DOHH2 (cell line): ENCODE results near the gene PNPLA7.

Experiments
- H3F3A ChIP-seq: fragments of 200-600 bp; sonication (generic), shearing (Covaris generic); 2 replicates; pipeline ENCODE4 v1.6.0; 2016; ENCODE audit warnings: antibody characterized with exemption, mild to moderate bottlenecking; ENCODE audit not compliant: control insufficient read depth, insufficient read depth
- H3K27ac ChIP-seq: fragments of 200-600 bp; sonication (generic); 2 replicates; pipeline ENCODE4 v1.5.1; 2014; ENCODE audit warnings: low read depth, mild to moderate bottlenecking, low read length, moderate library complexity
- H3K27me3 ChIP-seq: fragments of 200-600 bp; sonication (generic); 2 replicates; pipeline ENCODE4 v1.6.1; 2014; ENCODE audit warnings: mild to moderate bottlenecking, low read length, mixed read lengths; ENCODE audit not compliant: control insufficient read depth
- H3K36me3 ChIP-seq: fragments of 200-600 bp; sonication (generic); 2 replicates; pipeline ENCODE4 v1.6.1; 2014; ENCODE audit warnings: mild to moderate bottlenecking, low read length, moderate library complexity, mixed read lengths; ENCODE audit not compliant: control insufficient read depth
- H3K4me1 ChIP-seq: fragments of 200-600 bp; sonication (generic); 2 replicates; pipeline ENCODE4 v1.6.1; 2014; ENCODE audit warnings: mild to moderate bottlenecking, low read length, mixed read lengths; ENCODE audit not compliant: control insufficient read depth
- H3K4me2 ChIP-seq: fragments of 200-600 bp; sonication (generic); 2 replicates; pipeline ENCODE4 v1.6.0; 2014; ENCODE audit warnings: mild to moderate bottlenecking, low read length, moderate library complexity
- H3K4me3 ChIP-seq: fragments of 200-600 bp; sonication (generic); 2 replicates; pipeline ENCODE4 v1.5.1; 2014; ENCODE audit warnings: mild to moderate bottlenecking, low read length, mixed read lengths
- H3K79me2 ChIP-seq: fragments of 200-600 bp; sonication (generic); 2 replicates; pipeline ENCODE4 v1.6.1; 2014; ENCODE audit warnings: mild to moderate bottlenecking, low read length, mixed read lengths; ENCODE audit not compliant: control insufficient read depth
- H3K9me2 ChIP-seq: fragments of 200-600 bp; sonication (generic); replicated peaks from 2 replicates; pipeline ENCODE4 v1.6.1; 2014; ENCODE audit warnings: mild to moderate bottlenecking, low read length, mixed read lengths; ENCODE audit not compliant: control insufficient read depth
- H3K9me3 ChIP-seq: fragments of 200-600 bp; sonication (generic); 2 replicates; pipeline ENCODE4 v1.6.1; 2014; ENCODE audit warnings: antibody characterized with exemption, low read length, mixed read lengths; ENCODE audit not compliant: control insufficient read depth, insufficient read depth
- H4K20me1 ChIP-seq: fragments of 200-600 bp; sonication (generic); 2 replicates; pipeline ENCODE4 v1.6.0; 2014; ENCODE audit warnings: low read depth, mild to moderate bottlenecking, antibody characterized with exemption, low read length, moderate library complexity; ENCODE audit not compliant: control insufficient read depth, insufficient read depth
- EZH2phosphoT487 ChIP-seq: fragments of 200-600 bp; sonication (generic); IDR thresholded peaks from 2 replicates; pipeline ENCODE4 v1.6.1; 2017; ENCODE audit warnings: borderline replicate concordance, mild to moderate bottlenecking, antibody characterized with exemption, low read length, moderate library complexity, mixed read lengths
- TF ChIP-seq, protein P1 (sequence below): fragments of 200-600 bp; sonication (generic); IDR thresholded peaks from one replicate; pipeline ENCODE4 v1.5.1; 2014; ENCODE audit warnings: antibody characterized with exemption, mild to moderate bottlenecking, low read depth, low read length; ENCODE audit not compliant: poor library complexity, severe bottlenecking

PNPLA7 gene

DNA sequence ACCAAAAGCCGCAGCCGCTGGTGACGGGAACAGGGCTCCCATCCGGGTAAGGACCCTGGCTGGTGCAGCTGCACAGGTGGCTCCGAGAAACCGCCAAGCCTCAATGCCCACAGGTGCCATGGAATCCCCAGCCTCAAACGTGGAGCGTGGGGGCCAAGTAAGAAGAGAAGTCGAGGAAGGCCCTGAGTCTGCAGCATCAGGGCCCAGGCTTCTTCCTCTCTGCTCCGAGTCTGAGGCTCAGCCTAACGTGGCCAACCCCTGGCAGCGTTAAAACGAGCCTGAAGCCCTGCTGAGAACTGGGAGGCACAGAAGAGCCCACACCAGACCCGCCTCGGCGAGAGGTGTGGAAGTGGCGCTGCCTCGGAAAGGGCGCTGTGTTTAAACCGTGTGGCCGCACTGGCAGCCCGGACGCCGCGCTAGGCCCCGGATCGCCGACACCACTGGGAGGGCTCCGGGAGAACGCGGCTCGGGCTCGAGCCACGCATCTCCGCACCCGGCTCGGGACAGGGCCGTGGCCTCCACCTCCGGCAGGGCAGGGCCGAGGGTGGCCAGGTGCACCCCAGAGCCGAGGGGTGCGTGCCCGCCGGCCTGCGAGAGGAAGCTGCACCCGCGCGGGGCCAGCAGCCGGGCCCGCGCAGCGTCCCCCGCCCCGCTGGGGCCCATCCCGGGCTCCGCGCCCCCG lies 39.4 kb upstream of the PNPLA7 start:
- peak overlapping the region; percentile 94 for H3K4me2 ChIP-seq
- TF ChIP-seq EZH2phosphoT487 = no peak
- TF ChIP-seq, protein P1, sequence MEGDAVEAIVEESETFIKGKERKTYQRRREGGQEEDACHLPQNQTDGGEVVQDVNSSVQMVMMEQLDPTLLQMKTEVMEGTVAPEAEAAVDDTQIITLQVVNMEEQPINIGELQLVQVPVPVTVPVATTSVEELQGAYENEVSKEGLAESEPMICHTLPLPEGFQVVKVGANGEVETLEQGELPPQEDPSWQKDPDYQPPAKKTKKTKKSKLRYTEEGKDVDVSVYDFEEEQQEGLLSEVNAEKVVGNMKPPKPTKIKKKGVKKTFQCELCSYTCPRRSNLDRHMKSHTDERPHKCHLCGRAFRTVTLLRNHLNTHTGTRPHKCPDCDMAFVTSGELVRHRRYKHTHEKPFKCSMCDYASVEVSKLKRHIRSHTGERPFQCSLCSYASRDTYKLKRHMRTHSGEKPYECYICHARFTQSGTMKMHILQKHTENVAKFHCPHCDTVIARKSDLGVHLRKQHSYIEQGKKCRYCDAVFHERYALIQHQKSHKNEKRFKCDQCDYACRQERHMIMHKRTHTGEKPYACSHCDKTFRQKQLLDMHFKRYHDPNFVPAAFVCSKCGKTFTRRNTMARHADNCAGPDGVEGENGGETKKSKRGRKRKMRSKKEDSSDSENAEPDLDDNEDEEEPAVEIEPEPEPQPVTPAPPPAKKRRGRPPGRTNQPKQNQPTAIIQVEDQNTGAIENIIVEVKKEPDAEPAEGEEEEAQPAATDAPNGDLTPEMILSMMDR = no peak
- peaks cover 21% of the 10 kb centered on the region for H3K4me1 ChIP-seq
- H3K9me3 ChIP-seq = no peaks in the 10 kb centered on the region
- peaks cover 8% of the 10 kb centered on the region; the same call in 1 of the 2 replicates for H4K20me1 ChIP-seq
- H3K4me3 ChIP-seq = peak overlapping the region; percentile 90
- peaks cover 52% of the 10 kb centered on the region for H3K36me3 ChIP-seq
- H3F3A ChIP-seq = no peaks in the 10 kb centered on the region
- 0 out of 2 replicates have a peak overlapping the region, but pooled peaks have one; percentile 16 for H3K27ac ChIP-seq
- H3K79me2 ChIP-seq = peaks cover 49% of the 10 kb centered on the region
- no peaks in the 10 kb centered on the region for H3K9me2 ChIP-seq
- H3K27me3 ChIP-seq = no peaks in the 10 kb centered on the region

DNA sequence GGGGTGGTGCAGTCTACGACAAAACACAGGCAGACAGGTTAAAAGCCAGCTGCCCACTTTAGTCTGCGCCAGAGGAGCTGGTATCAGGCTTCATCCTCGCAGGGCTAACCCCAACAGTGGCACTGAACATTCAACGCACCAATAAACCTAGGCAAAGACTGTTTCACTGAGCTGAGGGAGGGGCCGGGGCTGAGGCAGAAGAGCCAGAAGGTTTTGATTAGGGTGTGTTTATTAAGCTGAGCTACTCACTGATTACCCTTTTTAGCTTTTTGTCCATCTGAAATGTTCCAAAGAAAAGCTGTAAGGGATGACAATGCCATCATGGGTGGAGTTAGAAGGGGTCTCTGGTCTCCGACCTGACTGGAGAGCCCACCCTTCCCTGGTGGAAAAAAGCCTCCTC lies 38.7 kb upstream of the PNPLA7 start:
- Histone ChIP-seq H3K4me3 (peak overlapping the region; percentile 90), H3K27ac (no peak overlapping the region), H4K20me1 (peaks cover 8% of the 10 kb centered on the region; the same call in 1 of the 2 replicates), H3K4me2 (peak overlapping the region; percentile 94), H3K36me3 (peaks cover 59% of the 10 kb centered on the region), H3F3A (no peaks in the 10 kb centered on the region), H3K27me3 (no peaks in the 10 kb centered on the region), H3K4me1 (peaks cover 21% of the 10 kb centered on the region), H3K79me2 (peaks cover 55% of the 10 kb centered on the region), H3K9me3 (no peaks in the 10 kb centered on the region), H3K9me2 (no peaks in the 10 kb centered on the region)
- TF ChIP-seq, protein P1 = no peak
- no peak for TF ChIP-seq EZH2phosphoT487

DNA sequence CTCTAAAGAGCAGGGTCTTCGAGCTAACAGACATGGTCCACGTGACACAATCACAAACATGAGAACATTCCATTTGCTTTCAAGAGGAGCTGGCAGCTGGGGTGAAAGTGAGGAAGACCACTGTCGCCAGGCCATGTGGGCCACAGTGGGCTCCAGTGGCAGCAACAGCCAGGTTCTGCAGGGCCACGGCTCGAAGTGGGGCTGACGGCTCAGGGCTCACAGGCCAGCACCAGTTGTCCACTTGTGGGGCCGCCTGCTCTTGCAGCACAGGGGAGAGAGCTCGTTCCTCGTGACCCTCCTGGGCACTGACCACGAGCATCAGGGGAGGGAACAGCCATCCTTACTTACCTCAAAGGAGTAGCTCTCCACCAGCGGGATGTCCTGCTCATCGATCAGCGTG lies 38.1 kb upstream of the PNPLA7 start:
- Histone ChIP-seq H3K9me2 (no peaks in the 10 kb centered on the region), H3K36me3 (peaks cover 65% of the 10 kb centered on the region), H3F3A (no peaks in the 10 kb centered on the region), H3K4me3 (peak overlapping the region; percentile 90; the same call in 1 of the 2 replicates), H3K27ac (no peak overlapping the region), H3K4me1 (peaks cover 21% of the 10 kb centered on the region), H3K27me3 (no peaks in the 10 kb centered on the region), H3K9me3 (no peaks in the 10 kb centered on the region), H3K4me2 (peak overlapping the region; percentile 94; the same call in 1 of the 2 replicates), H4K20me1 (peaks cover 8% of the 10 kb centered on the region; the same call in 1 of the 2 replicates), H3K79me2 (peaks cover 59% of the 10 kb centered on the region)
- TF ChIP-seq, protein P1 = no peak
- no peak for TF ChIP-seq EZH2phosphoT487
